ENCODE data around the gene NCLN. TPM values are rescaled to one million over a fixed set of nuclear protein-coding genes. Genes with fewer than 3 reads are reported as not detected.

Gene NCLN
- total RNA-seq, 1 donor: 53.9 TPM

- DNase-seq (ENCODE audit: low read depth in 2 of 3, low spot score in 2 of 3): no peak
Observed at GRCh38 chr19:3252650-3253049, 66.9 kb downstream of the NCLN start.

GRCh38 chr19:3253270-3253669 is 67.5 kb downstream of the NCLN start:
- no peak for DNase-seq (ENCODE audit: low read depth in 2 of 3, low spot score in 2 of 3)

- no peak for DNase-seq (ENCODE audit: low read depth in 2 of 3, low spot score in 2 of 3)
Observed at GRCh38 chr19:3254520-3254919, 68.8 kb downstream of the NCLN start.

- DNase-seq (ENCODE audit: low read depth in 2 of 3, low spot score in 2 of 3): no peak
Observed at GRCh38 chr19:3257071-3257470, 71.3 kb downstream of the NCLN start.

Other genes with a start within 250 kb of the NCLN start
- 3.8 TPM for gene ZNF77, start 241.0 kb upstream of the NCLN start, total RNA-seq
- 0.27 TPM for gene TLE6, start 208.4 kb upstream of the NCLN start, total RNA-seq
- gene TLE2, start 156.7 kb upstream of the NCLN start, total RNA-seq: 0.27 TPM
- 304 TPM for gene TLE5, start 123.4 kb upstream of the NCLN start, total RNA-seq
- 18.6 TPM for gene GNA11, start 91.6 kb upstream of the NCLN start, total RNA-seq
- 258 TPM for gene GNA15, start 49.9 kb upstream of the NCLN start, total RNA-seq
- gene S1PR4, start 7.2 kb upstream of the NCLN start, total RNA-seq: 331 TPM
- gene CELF5, start 38.7 kb downstream of the NCLN start, total RNA-seq: under 0.01 TPM
- 36.1 TPM for gene NFIC, start 180.7 kb downstream of the NCLN start, total RNA-seq

Measured in hematopoietic multipotent progenitor cell (in vitro differentiated cells).